NCI-H1092 (cell line): ENCODE measurements around the gene NR2E1.

Source experiments
- DNase-seq: peaks from one replicate; lab custom pipeline; 2025; lab: John Stamatoyannopoulos, UW

Gene NR2E1

DNA sequence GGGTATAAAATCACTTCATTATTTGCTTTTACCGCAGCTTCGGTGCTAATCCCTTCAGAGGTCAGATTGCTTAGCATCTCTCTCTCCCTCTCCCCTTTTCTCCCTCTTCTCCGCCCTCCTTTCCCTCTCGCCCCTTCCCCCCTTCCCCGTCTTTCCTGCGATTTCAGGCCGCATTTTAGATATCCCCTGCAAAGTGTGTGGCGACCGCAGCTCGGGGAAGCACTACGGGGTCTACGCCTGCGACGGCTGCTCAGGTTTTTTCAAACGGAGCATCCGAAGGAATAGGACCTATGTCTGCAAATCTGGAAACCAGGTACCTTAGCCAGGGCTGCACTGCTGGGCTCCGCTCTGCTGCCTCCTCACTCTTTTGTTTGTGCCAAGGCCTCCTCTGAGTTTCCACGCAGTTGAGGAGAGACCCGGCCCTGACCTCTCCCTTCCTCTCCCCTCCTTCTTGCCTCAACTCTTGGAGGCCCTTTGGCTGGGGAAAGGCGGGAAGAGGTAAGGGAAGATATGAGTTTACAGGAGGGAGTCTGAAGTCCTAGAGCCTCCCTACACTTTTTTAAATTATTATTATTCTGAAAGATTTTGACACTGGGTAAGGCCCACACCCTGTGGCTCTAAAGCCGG, 5.6 kb downstream of the NR2E1 start:
- no peak for DNase-seq

DNA sequence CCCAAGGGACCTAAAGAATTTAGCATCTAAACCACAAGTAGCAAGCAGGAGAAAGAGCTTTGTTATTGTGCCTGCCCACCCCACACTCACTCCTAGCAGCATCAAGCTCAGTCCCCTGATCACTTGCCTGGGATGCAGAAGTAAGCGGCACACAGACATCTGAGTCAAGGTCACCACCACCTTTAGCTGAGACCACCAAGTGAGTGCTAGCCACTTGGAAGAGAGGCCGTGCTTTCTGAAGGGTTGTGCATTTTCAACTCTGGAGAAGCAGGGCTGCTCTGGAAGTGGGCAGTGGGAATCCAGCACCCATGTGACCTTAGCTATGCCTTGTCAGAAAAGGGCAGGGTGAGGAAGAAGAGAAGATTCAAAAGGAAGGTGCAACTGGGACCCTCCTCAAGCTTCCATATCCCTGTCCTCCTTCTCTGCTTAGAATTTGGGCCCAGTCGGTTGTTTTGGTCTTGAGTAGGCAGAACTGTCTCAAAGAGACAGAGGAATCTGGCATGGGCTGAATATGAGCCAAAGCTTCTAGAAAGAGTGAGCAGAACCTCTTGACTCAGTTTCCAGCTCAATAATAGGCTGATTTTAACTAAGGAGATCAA, 6.2 kb downstream of the NR2E1 start:
- no peak for DNase-seq

DNA sequence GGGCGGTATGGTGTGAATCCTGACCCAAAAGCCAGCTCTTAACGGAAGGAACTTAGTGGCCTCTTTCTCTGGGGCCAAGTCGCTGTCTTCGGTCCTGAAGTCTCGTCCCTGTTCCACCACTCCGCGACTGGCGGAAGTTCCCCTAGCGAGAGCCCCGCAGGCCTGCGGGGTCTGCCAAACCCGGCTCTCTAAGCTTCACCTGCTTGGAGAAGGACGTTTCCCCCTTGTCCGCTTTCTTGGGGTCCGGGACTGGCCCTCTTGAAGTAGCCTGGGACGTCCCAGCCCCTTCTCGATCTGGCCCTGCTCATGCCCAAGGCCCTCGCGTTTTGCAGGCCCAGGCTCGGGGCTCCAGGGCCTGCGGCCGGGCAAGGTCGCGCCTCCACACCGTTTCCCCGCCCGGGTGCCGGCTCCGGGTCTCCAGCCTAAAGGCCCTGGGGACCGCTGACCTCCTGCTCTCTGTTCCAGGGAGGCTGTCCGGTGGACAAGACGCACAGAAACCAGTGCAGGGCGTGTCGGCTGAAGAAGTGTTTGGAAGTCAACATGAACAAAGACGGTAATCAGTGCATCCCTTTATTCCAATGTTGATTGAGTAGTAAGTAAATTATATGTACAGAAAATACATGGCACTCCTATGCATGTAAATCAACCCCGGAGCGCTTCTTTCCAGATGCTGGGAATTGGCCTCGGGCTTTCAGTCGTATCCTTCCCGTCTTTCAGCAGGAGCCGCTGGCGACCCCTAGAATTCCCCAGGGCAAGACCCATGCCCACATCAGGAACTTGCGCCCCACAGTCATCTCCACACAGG, 8.8 kb downstream of the NR2E1 start:
- no peak for DNase-seq

DNA sequence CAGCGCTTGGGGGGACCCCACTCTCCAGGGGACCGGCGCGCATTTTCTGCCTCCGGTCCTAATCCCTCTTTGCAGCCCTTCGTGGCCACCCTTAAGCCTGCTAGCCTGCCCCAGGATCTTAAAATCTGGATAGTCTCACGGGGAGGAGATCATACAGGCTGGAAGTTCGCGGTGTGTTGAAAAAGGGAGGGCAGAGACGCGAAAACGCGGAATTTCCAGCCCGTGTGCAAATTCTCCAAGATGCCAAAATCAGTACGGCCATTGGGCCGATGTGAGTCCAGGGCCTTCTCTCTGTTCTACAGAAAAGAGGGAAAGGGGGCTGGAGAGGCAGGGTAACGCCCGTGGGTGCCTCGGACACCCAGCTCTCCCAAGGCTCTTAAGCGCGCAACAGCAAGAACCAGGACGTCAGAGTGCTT, 9.4 kb downstream of the NR2E1 start:
- DNase-seq: no peak

DNA sequence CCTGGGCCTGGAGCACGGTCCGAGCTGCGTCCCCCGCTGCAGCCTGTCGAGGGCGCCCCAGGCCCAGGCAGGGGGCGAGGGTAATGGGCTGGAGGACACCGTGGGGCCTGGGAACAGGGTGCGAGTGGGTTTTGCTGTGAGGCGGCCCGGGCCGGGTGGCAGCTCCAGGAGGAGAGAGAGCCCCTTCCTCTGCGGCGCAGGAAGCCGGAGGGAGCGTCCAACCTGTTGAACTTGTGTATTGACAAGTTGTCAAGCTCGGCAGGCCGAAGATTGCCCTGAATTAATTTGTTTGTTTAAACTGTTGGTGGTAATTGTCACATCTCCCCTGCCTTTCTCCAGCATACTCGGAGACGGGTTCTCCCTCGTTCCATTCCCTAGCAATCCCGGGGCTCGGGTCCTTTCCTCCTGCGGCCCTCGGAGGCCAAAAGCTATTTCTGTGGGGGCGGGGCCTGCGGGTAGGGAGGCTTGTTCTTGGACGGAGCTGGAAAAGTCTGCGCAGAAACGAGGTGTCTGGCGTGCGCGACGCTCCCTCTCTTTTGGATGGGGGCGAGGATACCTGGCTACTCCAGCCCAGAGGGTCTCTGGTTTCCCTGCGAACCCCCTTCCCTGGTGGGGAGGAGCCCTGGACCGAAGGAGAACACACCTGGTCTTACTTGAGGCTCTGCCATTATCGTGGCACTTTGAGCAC, 9.9 kb downstream of the NR2E1 start:
- no peak for DNase-seq

DNA sequence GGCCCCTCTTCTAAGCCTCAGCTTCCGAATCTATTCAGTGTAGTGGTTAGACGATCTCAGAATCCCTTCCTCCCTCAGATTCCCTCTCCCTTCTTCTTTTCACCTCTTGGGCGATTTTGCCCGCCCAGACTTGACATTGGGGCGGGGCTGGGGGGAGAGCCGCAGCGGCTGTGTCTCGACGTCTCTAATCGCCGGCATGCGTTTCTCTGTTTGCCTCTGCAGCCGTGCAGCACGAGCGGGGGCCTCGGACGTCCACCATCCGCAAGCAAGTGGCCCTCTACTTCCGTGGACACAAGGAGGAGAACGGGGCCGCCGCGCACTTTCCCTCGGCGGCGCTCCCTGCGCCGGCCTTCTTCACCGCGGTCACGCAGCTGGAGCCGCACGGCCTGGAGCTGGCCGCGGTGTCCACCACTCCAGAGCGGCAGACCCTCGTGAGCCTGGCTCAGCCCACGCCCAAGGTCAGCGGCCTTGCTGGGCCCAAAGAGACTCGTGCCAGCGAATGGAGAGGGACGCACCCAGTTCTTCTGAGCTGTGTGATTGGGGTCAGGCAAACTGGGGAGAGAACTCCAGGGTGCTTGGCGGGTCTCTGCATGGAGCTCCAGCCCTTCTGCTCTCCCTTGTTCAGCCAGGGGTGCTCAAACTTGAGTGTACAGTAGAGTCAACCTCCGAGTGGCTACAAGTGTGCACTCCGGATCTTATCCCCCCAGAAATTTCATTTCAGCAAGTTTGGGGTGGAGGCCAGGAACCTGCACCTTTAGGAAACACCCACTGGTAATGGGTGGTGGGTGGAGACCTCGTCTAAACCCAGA, 10.7 kb downstream of the NR2E1 start:
- DNase-seq: no peak

DNA sequence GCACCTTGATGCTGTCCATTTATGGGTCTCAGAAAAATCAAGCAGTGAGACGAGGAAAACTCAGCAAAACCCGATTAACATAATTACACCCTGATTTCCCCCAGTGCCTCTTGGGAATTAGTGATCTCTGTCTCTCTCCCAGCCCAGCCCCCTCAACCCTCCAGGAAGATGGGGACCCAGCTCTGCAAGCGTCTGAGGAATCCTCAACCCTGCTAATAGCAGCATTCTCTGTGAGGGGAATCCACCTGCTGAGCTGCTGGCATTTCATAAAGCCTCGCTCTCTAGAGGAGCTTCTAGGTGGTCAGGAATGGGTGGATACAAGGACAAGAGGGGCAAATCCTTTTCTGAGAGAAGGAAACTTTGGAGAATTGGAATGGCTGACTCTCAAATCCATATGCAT, 13.9 kb downstream of the NR2E1 start:
- no peak for DNase-seq

DNA sequence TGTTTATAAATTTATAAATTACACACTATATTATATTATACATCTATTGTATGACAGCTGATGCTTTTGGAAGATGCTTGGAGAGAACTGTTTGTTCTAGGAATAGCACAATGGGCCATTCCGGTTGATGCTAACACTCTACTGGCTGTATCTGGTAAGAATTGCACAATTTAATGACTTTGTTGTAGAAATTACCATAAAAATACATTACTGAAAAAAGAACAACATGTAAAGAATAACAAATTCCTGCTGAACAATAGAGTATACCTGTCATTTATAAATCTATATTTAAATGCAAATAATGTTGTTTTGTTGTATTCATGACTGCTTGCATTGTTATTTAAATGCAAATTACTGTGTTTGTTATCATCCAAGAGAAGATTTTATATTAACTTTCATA, 14.4 kb downstream of the NR2E1 start:
- no peak for DNase-seq

DNA sequence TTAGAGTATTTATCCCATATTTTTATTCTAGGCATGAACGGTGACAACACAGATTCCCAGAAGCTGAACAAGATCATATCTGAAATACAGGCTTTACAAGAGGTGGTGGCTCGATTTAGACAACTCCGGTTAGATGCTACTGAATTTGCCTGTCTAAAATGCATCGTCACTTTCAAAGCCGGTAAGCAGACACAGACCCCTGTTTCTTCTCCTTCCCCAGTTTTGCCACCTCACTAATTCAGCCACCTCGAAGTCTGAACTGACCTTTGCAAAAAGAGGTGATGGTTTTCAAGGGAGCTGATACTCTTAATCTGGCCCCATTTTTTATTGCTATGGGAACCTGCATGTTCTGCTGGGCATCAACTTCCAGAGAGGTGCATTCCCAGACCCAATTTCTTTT, 15.0 kb downstream of the NR2E1 start:
- no peak for DNase-seq

DNA sequence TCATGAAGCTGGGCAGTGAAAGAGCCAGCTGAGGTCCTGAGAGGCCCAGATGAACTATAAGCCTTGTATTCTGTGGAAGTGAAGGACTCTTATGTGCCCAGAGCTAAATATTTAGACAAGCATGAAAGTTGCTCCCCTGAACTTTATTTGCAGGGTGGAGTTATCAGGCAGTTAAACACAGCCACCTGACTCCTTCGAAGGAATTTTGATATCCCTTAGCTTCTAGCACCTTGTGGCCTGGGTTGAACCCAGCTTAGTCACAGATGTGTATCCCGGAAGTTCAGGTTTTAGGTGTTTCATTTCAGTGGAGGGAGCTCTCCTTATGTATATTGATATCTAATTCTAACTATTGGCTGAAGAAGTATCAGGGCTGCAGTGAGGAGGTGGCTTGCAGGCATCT, 20.4 kb downstream of the NR2E1 start:
- DNase-seq: no peak

DNA sequence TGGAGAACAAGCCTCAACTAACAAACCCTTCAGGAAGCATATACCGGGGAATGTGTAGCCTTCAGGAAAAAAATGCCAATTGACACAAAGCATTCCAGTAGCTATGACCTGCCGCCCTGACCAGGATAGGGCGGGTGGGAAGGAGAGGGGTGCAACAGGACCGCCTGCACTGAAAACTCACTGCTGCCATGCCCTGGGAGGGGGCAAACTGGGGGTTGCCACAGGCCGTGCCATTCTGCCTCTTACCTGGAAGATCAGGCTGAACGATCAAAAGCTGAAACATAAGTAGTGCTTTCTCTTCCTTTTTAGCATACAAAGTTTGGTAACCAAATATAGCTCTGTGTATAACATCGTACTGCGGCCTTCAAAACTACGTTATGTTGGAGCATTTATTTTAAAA, 21.7 kb downstream of the NR2E1 start:
- no peak for DNase-seq

DNA sequence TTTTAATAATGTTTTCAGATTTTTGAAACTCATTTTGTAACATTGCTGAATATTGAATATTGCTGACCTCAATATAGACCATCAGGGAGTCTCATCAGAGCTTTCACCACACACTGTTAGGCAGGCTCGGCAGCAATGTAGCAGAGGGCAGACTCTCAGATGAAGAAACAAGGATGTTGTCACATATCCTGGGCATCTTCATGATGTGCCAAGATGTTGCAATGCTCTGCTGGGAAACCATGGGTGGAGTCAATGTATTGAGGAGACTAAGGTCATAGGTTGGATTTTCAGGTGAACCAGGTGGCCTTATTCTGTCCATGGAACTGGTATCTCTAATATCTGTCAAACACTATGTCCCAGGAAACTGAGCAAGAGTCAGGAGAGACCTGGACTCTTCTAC, 27.3 kb downstream of the NR2E1 start:
- no peak for DNase-seq

DNA sequence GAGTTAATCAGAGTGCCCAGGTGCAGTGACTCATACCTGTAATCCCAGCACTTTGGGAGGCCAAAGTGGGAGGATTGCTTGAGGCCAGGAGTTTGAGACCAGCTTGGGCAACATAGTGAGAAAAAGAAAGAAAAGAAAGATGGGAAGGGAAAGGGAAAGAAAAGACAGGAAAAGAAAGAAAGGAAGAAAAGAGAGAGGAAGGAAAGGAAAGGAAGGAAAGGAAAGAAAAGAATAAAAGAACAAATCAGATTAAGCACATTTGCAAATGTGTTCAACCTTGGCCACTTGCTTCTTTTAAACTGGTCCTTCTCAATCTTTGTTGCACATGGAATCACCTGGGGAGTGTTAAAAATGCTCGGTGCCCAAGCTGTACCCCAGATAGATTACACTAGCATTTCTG, 28.0 kb downstream of the NR2E1 start:
- DNase-seq: no peak

DNA sequence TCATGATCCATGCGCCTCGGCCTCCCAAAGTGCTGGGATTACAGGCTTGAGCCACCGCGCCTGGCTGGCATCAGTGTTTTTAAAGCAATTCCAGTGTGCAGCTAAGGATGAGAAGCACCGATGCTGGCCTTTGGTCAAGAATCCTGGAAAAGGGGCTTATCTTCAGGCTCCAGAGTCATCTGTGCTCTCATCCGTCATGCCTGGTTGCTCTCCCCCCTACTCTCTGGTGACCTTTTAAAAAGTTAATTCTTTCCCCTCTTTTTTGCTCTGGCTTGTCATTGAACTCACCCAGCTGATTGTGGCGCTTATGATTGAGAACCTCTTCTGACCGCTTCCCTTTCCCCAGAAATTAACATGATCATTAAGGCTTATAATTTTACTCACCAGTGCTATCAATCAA, 28.7 kb downstream of the NR2E1 start:
- DNase-seq: no peak

DNA sequence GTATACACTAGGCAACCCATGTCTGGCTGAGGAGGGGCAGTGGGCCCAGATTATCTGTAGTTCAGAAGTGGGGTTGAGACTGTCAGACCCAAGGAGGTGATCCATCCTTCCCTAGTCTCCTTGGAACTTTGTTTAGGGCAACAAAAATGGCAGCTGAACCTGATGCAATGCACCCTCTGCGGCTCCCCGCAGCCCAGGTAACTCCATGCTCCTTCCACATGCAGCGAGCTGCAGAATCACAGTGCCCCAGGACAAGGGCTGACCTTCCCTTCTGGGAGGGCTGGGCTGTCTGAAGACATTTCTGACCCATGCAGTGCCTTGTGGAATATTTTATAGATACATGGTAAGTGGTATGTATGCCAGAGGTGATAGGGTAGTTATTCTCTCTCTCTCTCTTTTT, 29.4 kb downstream of the NR2E1 start:
- DNase-seq: no peak

DNA sequence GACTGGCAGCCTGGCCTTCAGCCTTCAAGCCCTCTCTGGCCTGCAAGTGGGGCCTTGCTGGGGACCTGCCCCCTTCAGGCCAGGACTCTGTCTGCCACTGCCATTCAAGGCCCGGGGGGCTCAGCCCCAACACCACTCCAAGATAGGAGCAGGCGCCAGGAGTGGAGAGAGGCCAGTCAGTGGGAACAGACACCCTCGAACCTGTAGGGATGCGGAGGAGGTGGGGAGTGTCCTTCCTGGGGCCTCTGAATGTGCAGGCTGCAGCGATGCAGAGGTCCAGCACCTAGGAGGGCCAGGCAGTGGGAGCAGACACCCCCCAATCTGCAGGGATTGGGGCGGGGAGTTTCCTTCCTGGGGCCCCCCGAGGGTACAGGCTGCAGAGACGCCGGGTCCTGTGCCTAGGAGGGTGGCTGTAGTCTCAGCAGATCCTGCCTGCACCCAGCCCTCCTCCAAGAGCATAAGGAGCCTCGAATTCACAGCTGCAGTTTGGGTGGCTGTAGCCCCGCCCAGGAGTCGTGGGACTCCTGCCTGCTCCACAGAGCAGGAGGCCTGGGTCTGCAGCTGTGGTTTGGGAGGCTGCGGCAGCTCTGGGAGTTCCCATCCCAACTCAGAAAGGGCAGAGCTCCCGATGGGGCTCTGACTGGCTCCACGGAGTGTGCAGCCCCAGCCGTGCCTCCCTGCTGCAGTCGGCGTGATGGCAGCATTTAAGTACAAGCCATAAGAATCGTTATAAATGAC, 33.1 kb downstream of the NR2E1 start:
- DNase-seq: no peak

DNA sequence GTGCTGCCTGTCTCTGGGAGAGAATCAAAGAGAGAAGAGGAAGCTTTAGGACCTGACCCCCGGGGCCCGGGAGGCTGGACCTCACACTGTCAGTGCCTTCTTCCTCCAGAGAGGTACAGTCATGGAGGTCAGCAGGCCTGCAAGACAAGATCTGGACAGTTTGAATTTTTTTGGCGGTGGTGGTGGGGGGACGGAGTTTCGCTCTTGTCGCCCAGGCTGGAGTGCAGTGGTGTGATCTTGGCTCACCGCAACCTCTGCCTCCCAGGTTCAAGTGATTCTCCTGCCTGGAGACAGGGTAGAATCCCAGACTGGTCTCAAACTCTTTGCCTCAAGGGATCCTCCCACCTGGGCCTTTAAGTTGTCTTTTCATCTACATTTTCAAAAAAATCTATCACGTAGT, 34.4 kb downstream of the NR2E1 start:
- no peak for DNase-seq

DNA sequence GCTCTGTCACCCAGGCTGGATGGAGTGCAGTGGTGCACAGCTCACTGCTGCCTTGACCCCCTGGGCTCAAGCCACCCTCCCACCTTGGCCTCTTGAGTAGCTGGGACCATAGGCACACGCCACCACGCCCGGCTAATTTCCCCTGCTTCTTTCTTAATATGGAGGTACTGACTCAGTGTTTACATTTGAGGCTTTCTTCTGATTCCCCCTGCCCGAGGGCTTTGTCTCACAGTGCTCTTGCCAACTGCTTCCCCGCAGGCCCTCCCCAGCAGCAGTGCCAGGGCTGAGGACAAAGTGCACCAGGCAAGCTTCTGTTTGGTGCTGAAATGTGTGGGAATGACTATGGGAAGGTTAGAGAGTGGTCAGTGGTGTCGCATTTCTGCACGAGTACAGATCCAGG, 34.8 kb downstream of the NR2E1 start:
- DNase-seq: no peak

DNA sequence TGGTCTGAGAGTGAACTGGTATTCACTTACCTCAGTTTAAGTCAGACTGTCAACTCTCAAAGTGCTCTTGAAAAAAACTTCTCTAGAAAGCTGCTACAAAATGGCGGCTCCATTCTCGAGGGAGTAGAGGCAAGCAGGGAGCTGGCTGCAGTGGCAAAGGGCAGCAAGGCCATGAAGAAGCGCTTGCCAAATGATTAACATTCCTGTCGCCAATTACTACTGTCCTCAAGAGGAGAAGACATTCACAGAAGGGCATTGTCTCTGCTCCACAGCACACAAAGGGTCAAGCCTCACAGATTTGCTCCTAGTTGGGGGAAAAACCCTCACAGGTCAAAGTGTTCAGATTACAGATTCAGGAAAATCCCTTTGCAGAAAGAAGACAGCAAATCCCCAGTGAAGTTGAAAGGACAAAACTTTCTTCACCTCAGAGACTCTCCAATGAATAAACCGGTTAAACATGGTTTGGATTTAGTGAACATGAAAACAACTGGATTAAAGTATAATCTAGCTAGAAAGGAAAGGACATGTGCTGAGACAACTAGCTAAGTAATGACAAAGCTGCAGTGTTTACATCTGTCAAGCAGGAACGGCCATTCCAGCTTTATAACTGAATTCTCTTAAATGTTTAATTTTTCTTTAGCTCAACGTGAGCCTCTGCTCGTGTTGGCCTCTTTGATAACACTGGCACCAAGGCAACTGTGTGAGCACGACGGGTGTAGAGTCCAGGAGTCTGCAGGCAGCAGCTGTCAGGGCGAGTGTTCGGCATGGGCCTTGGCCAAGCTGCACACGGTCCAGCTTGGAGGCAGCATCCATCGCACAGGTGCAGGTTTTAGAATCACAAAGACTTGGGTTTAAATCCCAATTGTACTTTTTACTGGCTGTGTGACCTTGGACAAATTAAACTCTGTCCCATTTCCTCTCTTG, 37.6 kb downstream of the NR2E1 start:
- no peak for DNase-seq

DNA sequence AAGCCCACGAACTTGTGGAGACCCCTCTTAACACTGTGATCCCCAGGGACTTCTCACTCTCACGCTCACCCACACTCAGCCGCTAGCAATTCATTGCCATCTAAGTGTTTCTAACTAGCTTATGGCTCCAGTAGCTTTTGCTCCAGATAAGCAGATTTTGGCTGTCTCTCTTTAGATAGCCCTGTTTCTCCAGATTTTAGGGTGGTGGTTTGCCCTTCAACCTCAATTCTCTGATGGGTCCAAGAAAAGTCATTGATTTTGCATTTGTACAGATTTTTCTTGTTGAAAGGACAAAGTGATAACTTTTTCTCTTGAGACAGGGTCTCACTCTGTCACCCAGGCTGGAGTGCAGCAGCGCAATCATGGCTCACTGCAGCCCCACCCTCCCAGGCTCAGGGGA, 41.2 kb downstream of the NR2E1 start:
- no peak for DNase-seq
